AG08395 (cell line): ENCODE results near the gene MYOF.
"Not testable (repeated sequence)": the region's sequence is repeated elsewhere in the genome, so short reads cannot be mapped to it uniquely, and the experiment has no call there.

Experiments used
- DNase-seq: peaks from one replicate; pipeline ENCODE4 v3.0.0; 2012; ENCODE audit warnings: mixed read lengths, low spot score

MYOF gene

DNA sequence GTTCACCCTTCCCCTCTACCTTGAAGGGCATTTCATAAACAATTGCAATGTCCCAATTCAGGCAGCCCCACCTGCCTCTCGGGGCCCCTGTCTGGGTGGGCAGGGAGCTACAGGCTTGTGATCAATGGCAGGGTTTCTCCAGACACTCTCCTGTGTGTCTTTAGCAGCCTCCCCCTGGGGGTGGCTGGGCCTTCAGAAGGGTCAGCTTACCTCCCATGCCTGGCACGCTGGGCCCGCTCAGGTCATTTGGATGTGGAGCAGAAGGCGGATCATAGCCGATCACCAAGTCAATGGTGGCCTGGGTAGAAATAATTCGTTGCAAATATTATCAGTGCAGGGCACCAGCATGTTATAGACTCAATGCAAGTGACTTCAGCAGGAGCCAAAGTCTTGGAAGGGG lies 56.3 kb downstream of the MYOF start:
- no peak for DNase-seq

DNA sequence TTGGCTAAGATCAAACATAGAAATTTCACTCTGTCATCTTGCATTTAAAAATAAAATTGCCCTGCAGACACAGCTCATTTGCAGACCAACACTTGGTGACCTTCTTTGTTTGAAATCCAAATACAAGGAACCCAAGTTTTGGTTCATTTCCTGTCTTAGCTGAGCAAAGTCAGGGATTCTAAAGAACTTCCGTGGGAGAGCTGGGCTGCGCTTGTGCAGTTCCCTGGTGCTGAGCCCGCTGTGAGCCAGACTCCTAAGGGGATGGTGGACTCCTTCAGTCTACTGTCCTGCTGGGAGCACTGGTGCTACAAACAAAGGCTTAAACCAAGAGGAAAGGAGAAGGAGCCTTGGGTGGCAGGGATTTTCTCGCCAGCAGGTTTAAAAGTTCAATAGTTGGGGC lies 60.0 kb downstream of the MYOF start:
- peak; percentile 19 for DNase-seq

- DNase-seq = no peak
These were observed 60.9 kb downstream of the MYOF start for GRCh38 chr10:93420944-93421825.

GRCh38 chr10:93420091-93420490 lies 62.0 kb downstream of the MYOF start:
- peak; percentile 11 for DNase-seq

DNA sequence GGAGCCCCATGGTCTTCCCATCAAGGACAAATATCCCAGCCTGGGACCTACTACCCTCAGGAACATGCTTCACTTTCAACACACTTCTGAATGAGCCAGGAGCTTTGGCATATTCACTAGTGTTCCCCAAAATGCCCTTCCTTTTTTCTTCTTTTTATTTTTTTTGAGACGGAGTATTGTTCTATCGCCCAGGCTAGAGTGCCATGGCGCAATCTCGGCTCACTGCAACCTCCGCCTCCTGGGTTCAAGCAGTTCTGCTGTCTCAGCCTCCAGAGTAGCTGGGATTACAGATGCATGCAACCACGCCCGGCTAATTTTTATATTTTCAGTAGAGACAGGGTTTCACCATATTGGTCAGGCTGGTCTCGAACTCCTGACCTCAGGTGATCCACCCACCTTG lies 63.1 kb downstream of the MYOF start:
- not testable (repeated sequence) for DNase-seq

DNA sequence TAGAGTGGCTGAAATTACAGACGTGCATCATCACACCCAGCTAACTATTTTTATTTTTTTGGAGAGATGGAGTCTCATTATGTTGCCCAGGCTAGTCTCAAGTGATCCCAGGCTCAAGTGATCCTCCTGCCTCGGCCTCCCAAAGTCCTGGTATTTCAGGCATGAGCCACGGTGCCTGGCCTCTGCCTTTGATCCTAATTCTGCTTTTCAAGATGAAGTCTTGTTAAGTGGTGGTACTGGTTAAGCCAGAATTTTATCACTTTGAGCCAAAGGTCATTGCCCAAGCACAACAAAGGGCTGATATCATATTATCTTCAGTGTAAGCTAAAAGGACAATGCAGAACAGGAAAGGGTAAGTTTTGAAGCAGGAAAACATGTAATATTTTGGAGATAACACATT lies 64.2 kb downstream of the MYOF start:
- DNase-seq = no peak

- no peak for DNase-seq
These were observed 64.9 kb downstream of the MYOF start for GRCh38 chr10:93417266-93417665.

DNA sequence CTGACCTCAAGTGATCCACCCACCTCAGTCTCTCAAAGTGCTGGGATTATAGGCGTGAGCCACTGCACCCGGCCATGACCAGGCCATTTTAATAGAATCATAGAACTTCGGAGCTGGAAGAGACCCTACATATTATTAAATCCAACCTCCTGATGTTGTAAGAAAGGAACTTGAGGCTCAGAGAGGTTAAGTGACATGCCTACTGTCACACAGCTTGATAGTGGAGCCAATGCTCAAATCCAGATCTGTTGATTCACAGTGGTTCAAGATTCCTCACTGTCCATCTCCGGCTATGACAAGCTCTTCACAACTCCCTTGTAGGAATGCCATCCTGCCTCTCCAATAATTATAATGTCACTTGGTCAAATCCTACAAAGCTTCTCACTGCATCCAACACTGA lies 65.3 kb downstream of the MYOF start:
- DNase-seq = no peak

DNA sequence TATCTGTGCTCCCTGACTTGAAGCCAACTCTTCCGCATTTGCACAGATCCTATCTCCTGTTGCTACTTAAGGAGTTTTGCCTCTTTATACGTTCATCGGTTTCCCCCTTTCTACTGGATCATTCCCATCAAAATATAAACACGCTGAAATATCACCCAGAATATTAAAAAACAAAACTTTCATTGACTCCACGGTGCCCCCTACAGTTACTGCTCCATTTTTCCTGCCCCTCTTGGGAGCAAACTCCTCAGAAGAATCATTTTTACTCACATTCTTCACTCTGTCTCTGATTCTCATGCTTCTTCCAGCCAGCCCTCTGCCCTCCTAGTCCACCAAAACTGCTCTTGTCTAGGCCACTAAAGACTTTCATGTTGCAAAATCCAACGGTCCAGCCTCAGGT lies 66.4 kb downstream of the MYOF start:
- no peak for DNase-seq

DNA sequence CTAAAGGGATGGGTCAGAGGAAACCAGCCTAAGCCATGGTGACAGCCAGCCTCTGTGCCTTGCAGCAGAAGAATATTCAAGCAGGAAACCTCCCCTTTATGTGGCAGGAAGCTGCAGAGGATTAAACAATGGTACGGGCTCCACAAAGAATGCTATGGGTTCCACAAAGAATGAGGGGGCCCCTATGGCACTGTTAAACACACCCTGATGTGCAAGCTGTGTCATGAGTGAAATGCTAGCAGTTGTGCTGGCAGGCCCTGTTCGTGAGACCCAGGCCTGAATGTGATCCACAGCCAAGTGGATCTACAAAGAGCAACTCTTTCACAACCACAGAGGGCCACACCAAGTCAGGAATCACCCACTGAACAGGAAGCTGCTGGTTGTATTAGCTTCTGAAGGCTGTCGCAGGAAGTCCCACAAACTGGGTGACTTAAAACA lies 68.9 kb downstream of the MYOF start:
- peak; percentile 20 for DNase-seq

DNA sequence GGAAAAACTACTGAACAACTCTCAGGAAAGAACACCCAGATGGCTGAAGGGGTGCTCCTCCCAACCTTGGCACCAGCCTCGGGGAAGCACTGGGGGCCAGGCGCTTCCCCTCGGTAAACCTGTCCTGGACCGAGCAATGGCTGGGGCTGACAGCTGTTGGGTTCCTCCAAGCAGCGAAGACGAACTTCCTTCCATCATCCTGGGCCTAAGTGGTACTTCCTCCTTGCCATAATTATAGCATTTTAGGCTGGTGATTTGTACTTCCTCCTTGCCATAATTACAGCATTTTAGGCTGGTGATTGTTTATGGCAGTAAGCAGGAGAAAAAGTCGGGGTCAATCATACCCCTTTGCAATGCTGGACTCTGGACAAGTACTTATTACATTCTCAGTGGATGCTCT lies 69.3 kb downstream of the MYOF start:
- no peak for DNase-seq

DNA sequence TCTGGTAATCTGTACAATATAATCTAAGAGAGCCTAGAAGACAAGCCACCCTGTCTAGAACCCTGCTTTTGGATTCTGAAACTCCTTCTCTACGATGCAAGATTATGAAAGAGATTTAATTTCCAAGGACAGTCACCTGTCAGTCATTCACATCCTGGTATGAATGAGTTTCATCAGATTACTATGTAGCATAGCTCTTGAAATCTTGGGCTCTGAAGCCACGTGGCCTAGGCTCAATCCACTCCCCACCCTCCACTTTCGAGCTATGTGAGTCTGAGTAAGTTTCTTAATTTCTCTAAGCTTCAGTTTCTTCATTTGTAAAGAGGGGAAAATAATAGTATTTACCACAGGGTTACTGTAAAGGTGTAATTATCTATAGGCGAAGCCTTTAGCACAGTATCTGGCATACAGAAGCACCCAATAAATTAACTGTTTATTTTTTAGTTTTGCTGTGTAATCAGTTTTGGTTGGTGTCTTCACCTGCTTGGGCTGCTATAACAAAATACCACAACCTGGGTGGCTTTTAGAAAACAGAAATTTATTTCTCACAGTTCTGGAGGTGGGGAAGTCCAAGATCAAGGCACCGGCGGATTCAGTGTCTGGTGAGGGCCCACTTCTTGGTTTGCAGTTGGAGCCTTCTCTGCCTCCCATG lies 71.3 kb downstream of the MYOF start:
- no peak for DNase-seq

GRCh38 chr10:93408783-93409182 lies 73.4 kb downstream of the MYOF start:
- DNase-seq = no peak

DNA sequence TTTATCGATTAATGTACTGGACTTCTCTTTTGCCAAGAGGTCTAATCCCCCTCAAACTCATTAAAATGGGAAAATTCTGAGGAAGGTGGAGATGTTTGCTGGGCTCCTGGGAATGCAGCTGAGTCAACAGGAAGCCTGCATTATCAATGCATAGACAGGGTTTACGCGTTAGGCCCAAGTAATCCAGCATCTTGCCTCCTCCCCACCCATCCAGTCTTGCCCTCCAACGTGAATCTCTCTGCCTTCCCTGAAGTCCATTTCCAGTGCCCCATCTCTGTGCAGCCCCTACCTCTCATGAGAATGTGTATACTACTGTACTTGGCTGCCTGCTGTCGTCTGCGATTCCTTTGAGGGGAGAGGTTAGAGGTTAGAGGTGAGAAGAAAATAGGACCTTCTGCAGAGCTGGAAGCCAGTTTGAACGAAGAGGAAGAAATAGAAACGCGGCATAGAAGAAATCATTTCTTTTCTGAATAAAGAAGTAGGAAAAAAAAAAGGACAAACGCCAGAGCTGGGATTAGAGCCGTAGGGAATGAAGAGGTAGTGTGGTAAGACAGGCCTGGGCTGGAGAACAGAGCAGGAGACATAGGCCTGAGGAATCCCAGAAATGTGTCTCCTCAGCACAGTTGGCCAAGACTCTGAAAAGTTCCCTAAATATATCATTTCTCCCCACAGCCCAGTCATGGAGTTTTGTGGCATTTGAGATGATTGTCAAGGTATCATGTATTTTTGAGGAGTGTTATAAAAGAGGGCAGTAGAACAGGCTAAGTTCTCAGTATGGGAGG lies 75.6 kb downstream of the MYOF start:
- peak; percentile 21 for DNase-seq

- DNase-seq = no peak
These were observed 78.1 kb downstream of the MYOF start for GRCh38 chr10:93404048-93404354.

DNA sequence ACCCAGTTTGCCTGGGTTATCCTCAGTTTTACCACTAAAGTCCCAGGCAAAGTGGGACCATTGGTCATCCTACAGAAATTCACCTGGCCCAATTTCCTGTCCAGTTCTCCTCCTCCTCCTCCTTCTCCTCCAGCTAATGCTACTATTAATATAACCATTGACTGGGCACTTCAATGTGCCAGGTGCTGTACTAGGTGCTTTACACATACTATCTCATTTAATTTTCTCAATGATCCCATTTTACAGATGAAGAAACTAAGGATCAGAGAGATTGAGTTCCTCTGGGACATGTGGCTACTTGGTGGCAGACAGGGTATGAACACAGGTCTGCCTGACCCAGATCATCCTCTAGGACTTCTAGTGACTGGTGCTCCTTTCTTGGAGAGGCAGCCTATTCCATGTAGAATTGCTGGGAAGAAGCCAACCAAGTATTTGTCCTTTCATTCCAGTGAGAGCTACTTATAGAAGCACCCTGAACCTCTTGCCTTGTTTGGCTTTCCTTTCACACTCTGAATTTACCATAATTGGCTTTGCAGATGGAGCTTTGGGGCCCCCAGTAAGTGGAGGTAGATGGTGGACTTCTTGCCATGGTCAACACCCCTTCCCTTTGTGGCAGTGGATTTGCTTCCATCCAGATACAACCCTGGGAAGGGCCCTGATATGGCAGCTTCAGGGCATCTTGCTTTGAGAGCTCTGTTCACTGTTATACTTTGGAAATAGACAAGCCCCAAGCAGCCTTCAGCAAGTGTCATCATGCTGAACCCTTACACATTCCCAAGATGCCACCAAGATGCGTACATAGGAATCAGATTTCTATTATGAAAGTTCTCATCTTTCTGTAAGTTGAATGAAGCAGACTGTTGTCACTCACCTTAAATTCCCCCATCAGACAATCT lies 78.7 kb downstream of the MYOF start:
- DNase-seq = no peak

GRCh38 chr10:93402192-93402591 lies 79.9 kb downstream of the MYOF start:
- DNase-seq = no peak

GRCh38 chr10:93398528-93398927 lies 83.6 kb downstream of the MYOF start:
- no peak for DNase-seq

DNA sequence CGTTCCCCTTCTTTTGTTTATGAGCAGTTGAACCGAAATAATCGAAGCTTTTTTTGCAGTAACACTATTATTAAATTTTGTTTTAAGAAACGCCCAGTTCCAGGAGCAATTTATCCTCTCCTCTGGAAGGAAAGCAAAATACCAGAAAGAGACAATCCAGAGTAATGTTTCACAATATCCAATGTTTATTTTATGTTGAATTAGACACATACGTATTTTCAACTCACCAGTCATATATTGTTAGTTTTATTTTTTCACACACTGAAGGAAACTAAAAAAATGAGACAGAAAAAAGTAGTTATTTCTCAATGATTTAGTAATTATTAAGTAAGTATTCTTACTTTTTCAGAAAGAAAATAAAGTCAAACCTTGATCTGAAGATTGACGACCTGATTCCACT lies 85.1 kb downstream of the MYOF start:
- no peak for DNase-seq

GRCh38 chr10:93393211-93393610 lies 88.9 kb downstream of the MYOF start:
- DNase-seq = no peak

GRCh38 chr10:93392121-93392520 lies 90.0 kb downstream of the MYOF start:
- DNase-seq = no peak
